Sigmoid colon (tissue), 7 donors: ENCODE data around the gene ZNRD2. TPM values are rescaled to one million over a fixed set of nuclear protein-coding genes. Genes with fewer than 3 reads are reported as not detected.

Source experiments
- DNase-seq: peaks from one replicate; pipeline ENCODE4 v3.0.0-alpha.2; 2019
- H3K27ac ChIP-seq, 4 donors: fragments of 200-600 bp; sonication (generic); one replicate each; pipeline ENCODE4 v1.5.1; 2016 to 2019; ENCODE audit warnings: mild to moderate bottlenecking in 1 of 4
- H3K27me3 ChIP-seq, 3 donors: fragments of 200-600 bp; sonication (generic); one replicate each; pipeline ENCODE4 v1.5.1; 2019; ENCODE audit warnings: mild to moderate bottlenecking in 1 of 3
- H3K36me3 ChIP-seq, 4 donors: fragments of 200-600 bp; sonication (generic); one replicate each; pipeline ENCODE4 v1.5.1; 2016 to 2019
- H3K4me1 ChIP-seq, 4 donors: fragments of 200-600 bp; sonication (generic); one replicate each; pipeline ENCODE4 v1.5.1; 2017 to 2019
- H3K4me3 ChIP-seq, 4 donors: fragments of 200-600 bp; sonication (generic); one replicate each; pipeline ENCODE4 v1.5.1; 2017 to 2019; ENCODE audit warnings: mild to moderate bottlenecking in 2 of 4, moderate library complexity in 1 of 4
- H3K9me3 ChIP-seq, 4 donors: fragments of 200-600 bp in 3 of 4; sonication (generic) in 3 of 4; one replicate each; pipeline versions ENCODE4 v1.5.1 to v1.6.1; 2013 to 2019
- CTCF ChIP-seq, 4 experiments: fragments of 450-650 bp in 3 of 4; fragments of 200-600 bp in 1 of 4; IDR thresholded peaks; one replicate each; pipeline ENCODE4 v1.5.1; 2016 to 2019; ENCODE audit warnings: antibody characterized with exemption in 4 of 4, mild to moderate bottlenecking in 3 of 4, moderate library complexity in 2 of 4
- EP300 ChIP-seq, 4 donors: sonication (generic); formaldehyde crosslinking; IDR thresholded peaks; one replicate each; pipeline ENCODE4 v1.6.1; 2017; ENCODE audit warnings: antibody characterized with exemption in 4 of 4
- POLR2A ChIP-seq, 2 donors: fragments of 450-650 bp; IDR thresholded peaks; one replicate each; pipeline ENCODE4 v1.6.1; 2016; ENCODE audit warnings: antibody characterized with exemption in 2 of 2, mild to moderate bottlenecking in 2 of 2, moderate library complexity in 2 of 2
- POLR2AphosphoS5 ChIP-seq, 4 donors: sonication (generic); formaldehyde crosslinking; IDR thresholded peaks; one replicate each; pipeline ENCODE4 v1.6.1; 2017; ENCODE audit warnings: antibody characterized with exemption in 4 of 4
- WGBS, 2 donors: extraction: QIAGEN DNeasy Blood & Tissue Kit; methylation state at CpG; one replicate each; pipeline ENCODE4 v1.1.7; 2013; 5-methylcytosine and 5-hydroxymethylcytosine counted together
- intact Hi-C: fragments of 100-400 bp; cut with DNase I; formaldehyde crosslinking; loops from one replicate; pipeline ENCODE4 v1.15.1; 2023
- polyA plus RNA-seq, 3 donors: library from polyadenylated mRNA; stranded (reverse); fragments of 200-250 nt; gene quantifications; one replicate each; pipeline ENCODE4 v1.2.3, GENCODE V29; 2013
- total RNA-seq, 4 donors: library from RNA; depleted of rRNA; stranded (reverse); fragments of >200 nt; gene quantifications; one replicate each; pipeline ENCODE4 v1.1.0, GENCODE V29; 2016
- donor health status: healthy with polysubstance abuse.
- donor health status: Bipolar disorder and iron deficiency.
- donor health status: healthy.

ZNRD2 gene
- total and polyA plus RNA-seq, 7 donors = 24.9 to 61.0 (median 52.6) TPM

- peak; percentile 65 for DNase-seq
- Histone ChIP-seq H3K27me3 (no peaks in the 10 kb centered on the region), H3K27ac (peak overlapping the region in 1 of 4 donors; percentile 18), H3K4me1 (peaks cover 0 to 27% (median 25%) of the 10 kb centered on the region in 4 donors), H3K9me3 (no peaks in the 10 kb centered on the region), H3K4me3 (no peak overlapping the region), H3K36me3 (peaks cover 29 to 59% (median 48%) of the 10 kb centered on the region in 4 donors)
- WGBS, 2 donors = 38 to 73% methylated on average over 3 of the region's 3 CpGs
- intact Hi-C loops = no loop called here
- TF ChIP-seq POLR2A (IDR thresholded peaks at IDR 0.05) (no peak), POLR2AphosphoS5 (IDR thresholded peaks at IDR 0.05) (peak in 1 of 4 donors; percentile 20)
Measured at GRCh38 chr11:65595131-65595530, 24.9 kb downstream of the ZNRD2 start.

- intact Hi-C loops = no loop called here
- Histone ChIP-seq H3K4me1 (peaks cover 0 to 24% (median 24%) of the 10 kb centered on the region in 4 donors), H3K27me3 (no peaks in the 10 kb centered on the region), H3K9me3 (no peaks in the 10 kb centered on the region), H3K27ac (peak within 1 kb of the TSS in 1 of 4 donors; percentile 18), H3K36me3 (peaks cover 29 to 59% (median 45%) of the 10 kb centered on the region in 4 donors), H3K4me3 (no peak within 1 kb of the TSS)
- TF ChIP-seq CTCF (IDR thresholded peaks at IDR 0.05) (no peak), POLR2AphosphoS5 (IDR thresholded peaks at IDR 0.05) (peak in 1 of 4 donors; percentile 8), EP300 (IDR thresholded peaks at IDR 0.05) (no peak), POLR2A (IDR thresholded peaks at IDR 0.05) (no peak)
- no peak for DNase-seq
- WGBS, 2 donors = 39 to 73% methylated on average over 12 of the region's 12 CpGs
Measured at GRCh38 chr11:65595543-65596281, 25.4 kb downstream of the ZNRD2 start, which contains the start of gene KCNK7. KCNK7 (minus strand) TSS chr11:65595800; CDS start chr11:65595772, 28 bp downstream.

GRCh38 chr11:65596520-65596919, 26.2 kb downstream of the ZNRD2 start:
- intact Hi-C loops = no loop called here
- H3K4me3 ChIP-seq = no peak overlapping the region
- 82 to 86% methylated on average over 6 of the region's 6 CpGs for WGBS, 2 donors
- peaks cover 28 to 59% (median 38%) of the 10 kb centered on the region in 4 donors for H3K36me3 ChIP-seq
- TF ChIP-seq EP300 (IDR thresholded peaks at IDR 0.05) (no peak), POLR2AphosphoS5 (IDR thresholded peaks at IDR 0.05) (no peak), CTCF (IDR thresholded peaks at IDR 0.05) (no peak), POLR2A (IDR thresholded peaks at IDR 0.05) (no peak)
- H3K9me3 ChIP-seq = no peaks in the 10 kb centered on the region
- DNase-seq = no peak
- H3K27me3 ChIP-seq = no peaks in the 10 kb centered on the region
- no peak overlapping the region for H3K27ac ChIP-seq
- H3K4me1 ChIP-seq = peaks cover 0 to 24% (median 24%) of the 10 kb centered on the region in 4 donors

- Histone ChIP-seq H3K4me3 (no peak overlapping the region), H3K9me3 (no peaks in the 10 kb centered on the region), H3K36me3 (peaks cover 22 to 54% (median 30%) of the 10 kb centered on the region in 4 donors), H3K27ac (no peak overlapping the region), H3K27me3 (no peaks in the 10 kb centered on the region), H3K4me1 (peaks cover 0 to 19% (median 17%) of the 10 kb centered on the region in 4 donors)
- no peak for DNase-seq
- intact Hi-C loops = no loop called here
- TF ChIP-seq POLR2AphosphoS5 (IDR thresholded peaks at IDR 0.05) (no peak), POLR2A (IDR thresholded peaks at IDR 0.05) (no peak), CTCF (IDR thresholded peaks at IDR 0.05) (no peak), EP300 (IDR thresholded peaks at IDR 0.05) (no peak)
- WGBS, 2 donors = 94 to 95% methylated on average over 16 of the region's 16 CpGs
Measured at GRCh38 chr11:65598258-65598699, 28.0 kb downstream of the ZNRD2 start.

- intact Hi-C loops = no loop called here
- no peak for DNase-seq
- TF ChIP-seq EP300 (IDR thresholded peaks at IDR 0.05) (no peak), POLR2A (IDR thresholded peaks at IDR 0.05) (no peak), POLR2AphosphoS5 (IDR thresholded peaks at IDR 0.05) (no peak), CTCF (IDR thresholded peaks at IDR 0.05) (no peak)
- peaks cover 0 to 10% (median 8%) of the 10 kb centered on the region in 4 donors for H3K4me1 ChIP-seq
- no peak overlapping the region for H3K27ac ChIP-seq
- H3K36me3 ChIP-seq = peaks cover 22 to 65% (median 33%) of the 10 kb centered on the region in 4 donors
- H3K4me3 ChIP-seq = no peak overlapping the region
- H3K27me3 ChIP-seq = no peaks in the 10 kb centered on the region
- no peaks in the 10 kb centered on the region for H3K9me3 ChIP-seq
- 93 to 95% methylated on average over 49 of the region's 49 CpGs for WGBS, 2 donors
Measured at GRCh38 chr11:65599216-65599954, 29.1 kb downstream of the ZNRD2 start.
